Skeletal muscle tissue (tissue), 4 donors: ENCODE results near the gene DPYD. TPM values are rescaled to one million over a fixed set of nuclear protein-coding genes. Genes with fewer than 3 reads are reported as not detected.

Source experiments
- H3K27ac ChIP-seq: one replicate; pipeline ENCODE4 v1.7.0; 2013; ENCODE audit warnings: mild to moderate bottlenecking, low read depth, low read length, inconsistent platforms
- H3K27me3 ChIP-seq, 3 donors: one replicate each; pipeline ENCODE4 v1.7.0; 2013; ENCODE audit warnings: low read length in 3 of 3; ENCODE audit not compliant: control insufficient read depth in 3 of 3, insufficient read depth in 3 of 3
- H3K36me3 ChIP-seq, 3 donors: one replicate each; pipeline ENCODE4 v1.7.0; 2013; ENCODE audit warnings: low read length in 3 of 3; ENCODE audit not compliant: control insufficient read depth in 3 of 3, insufficient read depth in 3 of 3
- H3K4me1 ChIP-seq, 3 donors: one replicate each; pipeline ENCODE4 v1.7.0; 2013; ENCODE audit warnings: low read length in 3 of 3, mild to moderate bottlenecking in 3 of 3; ENCODE audit not compliant: control insufficient read depth in 3 of 3, insufficient read depth in 3 of 3
- H3K4me3 ChIP-seq, 3 donors: one replicate each; pipeline ENCODE4 v1.7.0; 2013; ENCODE audit warnings: low read length in 3 of 3
- H3K9ac ChIP-seq, 3 donors: one replicate each; pipeline ENCODE4 v1.7.0; 2013; ENCODE audit warnings: low read length in 3 of 3, mild to moderate bottlenecking in 3 of 3, moderate library complexity in 2 of 3, low read depth in 1 of 3
- H3K9me3 ChIP-seq, 3 donors: one replicate each; pipeline ENCODE4 v1.7.0; 2013; ENCODE audit warnings: low read length in 3 of 3; ENCODE audit not compliant: control insufficient read depth in 3 of 3
- total RNA-seq: library from RNA; depleted of rRNA; stranded (reverse); fragments of >200 nt; gene quantifications from one replicate; pipeline ENCODE4 v1.2.3, GENCODE V29; 2014
- donor health status: Osteomylitis.

DPYD gene
- total RNA-seq, 1 donor from 2014 or later = 18.8 TPM

- no peak overlapping the region for H3K27ac ChIP-seq
- no peak overlapping the region for H3K4me3 ChIP-seq
- H3K27me3 ChIP-seq = no peaks in the 10 kb centered on the region
These were observed 638.9 kb downstream of the DPYD start for GRCh38 chr1:97281962-97282361.

GRCh38 chr1:97277891-97278654, 642.8 kb downstream of the DPYD start:
- no peak overlapping the region for H3K9ac ChIP-seq
- no peaks in the 10 kb centered on the region for H3K27me3 ChIP-seq
- no peaks in the 10 kb centered on the region for H3K36me3 ChIP-seq
- no peak overlapping the region for H3K4me3 ChIP-seq
- H3K9me3 ChIP-seq = no peaks in the 10 kb centered on the region
- H3K27ac ChIP-seq = no peak overlapping the region
- no peaks in the 10 kb centered on the region for H3K4me1 ChIP-seq

More at GRCh38 chr1:97281962-97282361, 638.9 kb downstream of the DPYD start:
- H3K9me3 ChIP-seq = no peaks in the 10 kb centered on the region
- H3K9ac ChIP-seq = no peak overlapping the region
- H3K4me1 ChIP-seq = no peaks in the 10 kb centered on the region
- no peaks in the 10 kb centered on the region for H3K36me3 ChIP-seq

GRCh38 chr1:97271916-97272788, 648.7 kb downstream of the DPYD start:
- H3K9me3 ChIP-seq = no peaks in the 10 kb centered on the region
- H3K4me1 ChIP-seq = no peaks in the 10 kb centered on the region
- H3K4me3 ChIP-seq = no peak overlapping the region
- H3K36me3 ChIP-seq = no peaks in the 10 kb centered on the region
- H3K27me3 ChIP-seq = no peaks in the 10 kb centered on the region
- H3K27ac ChIP-seq = no peak overlapping the region
- no peak overlapping the region for H3K9ac ChIP-seq

GRCh38 chr1:97270508-97271307, 650.1 kb downstream of the DPYD start:
- H3K36me3 ChIP-seq = no peaks in the 10 kb centered on the region
- no peak overlapping the region for H3K4me3 ChIP-seq

GRCh38 chr1:97265630-97266029, 655.2 kb downstream of the DPYD start:
- H3K9me3 ChIP-seq = no peaks in the 10 kb centered on the region
- H3K9ac ChIP-seq = no peak overlapping the region
- no peaks in the 10 kb centered on the region for H3K4me1 ChIP-seq
- no peaks in the 10 kb centered on the region for H3K36me3 ChIP-seq
- H3K4me3 ChIP-seq = no peak overlapping the region
- no peak overlapping the region for H3K27ac ChIP-seq
- H3K27me3 ChIP-seq = no peaks in the 10 kb centered on the region

More at GRCh38 chr1:97270508-97271307, 650.1 kb downstream of the DPYD start:
- no peaks in the 10 kb centered on the region for H3K27me3 ChIP-seq
- H3K9me3 ChIP-seq = no peaks in the 10 kb centered on the region
- no peaks in the 10 kb centered on the region for H3K4me1 ChIP-seq
- no peak overlapping the region for H3K27ac ChIP-seq
- H3K9ac ChIP-seq = no peak overlapping the region

GRCh38 chr1:97262842-97263241, 658.0 kb downstream of the DPYD start:
- no peak overlapping the region for H3K27ac ChIP-seq
- H3K36me3 ChIP-seq = no peaks in the 10 kb centered on the region
- H3K4me1 ChIP-seq = no peaks in the 10 kb centered on the region
- H3K4me3 ChIP-seq = no peak overlapping the region
- no peaks in the 10 kb centered on the region for H3K27me3 ChIP-seq
- no peaks in the 10 kb centered on the region for H3K9me3 ChIP-seq
- H3K9ac ChIP-seq = no peak overlapping the region

- H3K9ac ChIP-seq = no peak overlapping the region
- H3K9me3 ChIP-seq = no peaks in the 10 kb centered on the region
- no peak overlapping the region for H3K4me3 ChIP-seq
- H3K36me3 ChIP-seq = no peaks in the 10 kb centered on the region
- no peaks in the 10 kb centered on the region for H3K27me3 ChIP-seq
- no peaks in the 10 kb centered on the region for H3K4me1 ChIP-seq
- H3K27ac ChIP-seq = no peak overlapping the region
These were observed 662.2 kb downstream of the DPYD start for GRCh38 chr1:97258597-97258996.

- Histone ChIP-seq H3K9me3 (no peaks in the 10 kb centered on the region), H3K27me3 (no peaks in the 10 kb centered on the region), H3K4me1 (no peaks in the 10 kb centered on the region), H3K4me3 (no peak overlapping the region), H3K9ac (no peak overlapping the region), H3K36me3 (no peaks in the 10 kb centered on the region), H3K27ac (no peak overlapping the region)
These were observed 665.9 kb downstream of the DPYD start for GRCh38 chr1:97254731-97255463.

- Histone ChIP-seq H3K27me3 (no peaks in the 10 kb centered on the region), H3K4me3 (no peak overlapping the region), H3K9me3 (no peaks in the 10 kb centered on the region), H3K9ac (no peak overlapping the region), H3K4me1 (no peaks in the 10 kb centered on the region), H3K36me3 (no peaks in the 10 kb centered on the region), H3K27ac (no peak overlapping the region)
These were observed 667.9 kb downstream of the DPYD start for GRCh38 chr1:97252925-97253324.
